DOHH2 (cell line): ENCODE results near the gene THSD7A.

Experiments
- EZH2phosphoT487 ChIP-seq: fragments of 200-600 bp; sonication (generic); IDR thresholded peaks from 2 replicates; pipeline ENCODE4 v1.6.1; 2017; ENCODE audit warnings: borderline replicate concordance, mild to moderate bottlenecking, antibody characterized with exemption, low read length, moderate library complexity, mixed read lengths
- TF ChIP-seq, protein P1 (sequence below): fragments of 200-600 bp; sonication (generic); IDR thresholded peaks from one replicate; pipeline ENCODE4 v1.5.1; 2014; ENCODE audit warnings: antibody characterized with exemption, mild to moderate bottlenecking, low read depth, low read length; ENCODE audit not compliant: poor library complexity, severe bottlenecking

DNA sequence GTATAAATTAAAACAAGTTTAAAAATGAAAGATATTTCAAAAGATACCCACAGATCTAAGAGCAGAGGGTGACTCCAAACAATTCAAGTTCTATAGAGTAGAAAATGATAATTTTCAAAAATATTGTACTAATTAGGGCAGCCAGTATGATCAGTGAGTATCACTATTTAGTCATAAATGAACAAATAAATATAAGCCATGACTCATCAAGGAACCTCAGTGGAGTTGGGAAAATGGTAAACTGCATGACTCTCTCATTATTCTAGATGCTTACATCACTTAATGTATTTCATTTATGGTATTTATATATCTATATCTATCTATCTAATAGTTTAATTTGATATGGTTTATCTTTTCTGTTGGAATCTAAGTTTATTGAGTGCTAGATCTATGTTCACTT lies 94.3 kb downstream of the THSD7A start:
- TF ChIP-seq, protein P1, sequence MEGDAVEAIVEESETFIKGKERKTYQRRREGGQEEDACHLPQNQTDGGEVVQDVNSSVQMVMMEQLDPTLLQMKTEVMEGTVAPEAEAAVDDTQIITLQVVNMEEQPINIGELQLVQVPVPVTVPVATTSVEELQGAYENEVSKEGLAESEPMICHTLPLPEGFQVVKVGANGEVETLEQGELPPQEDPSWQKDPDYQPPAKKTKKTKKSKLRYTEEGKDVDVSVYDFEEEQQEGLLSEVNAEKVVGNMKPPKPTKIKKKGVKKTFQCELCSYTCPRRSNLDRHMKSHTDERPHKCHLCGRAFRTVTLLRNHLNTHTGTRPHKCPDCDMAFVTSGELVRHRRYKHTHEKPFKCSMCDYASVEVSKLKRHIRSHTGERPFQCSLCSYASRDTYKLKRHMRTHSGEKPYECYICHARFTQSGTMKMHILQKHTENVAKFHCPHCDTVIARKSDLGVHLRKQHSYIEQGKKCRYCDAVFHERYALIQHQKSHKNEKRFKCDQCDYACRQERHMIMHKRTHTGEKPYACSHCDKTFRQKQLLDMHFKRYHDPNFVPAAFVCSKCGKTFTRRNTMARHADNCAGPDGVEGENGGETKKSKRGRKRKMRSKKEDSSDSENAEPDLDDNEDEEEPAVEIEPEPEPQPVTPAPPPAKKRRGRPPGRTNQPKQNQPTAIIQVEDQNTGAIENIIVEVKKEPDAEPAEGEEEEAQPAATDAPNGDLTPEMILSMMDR: no peak
- no peak for TF ChIP-seq EZH2phosphoT487
